Cardiac muscle cell (in vitro differentiated cells and primary cell): ENCODE measurements around the gene TTC6. TPM values are rescaled to one million over a fixed set of nuclear protein-coding genes. Genes with fewer than 3 reads are reported as not detected.

ENCODE experiments used
- DNase-seq, 2 donors: peaks; one replicate each; pipeline versions ENCODE4 v3.0.0 to v3.0.0-alpha.2; 2010 to 2017; ENCODE audit warnings: low read depth in 1 of 2, low spot score in 1 of 2
- H3K27ac ChIP-seq: fragments of 200-600 bp; sonication (generic); 2 replicates; pipeline ENCODE4 v1.5.1; 2016
- H3K27me3 ChIP-seq: fragments of 200-600 bp; sonication (generic); 2 replicates; pipeline ENCODE4 v1.6.0; 2016; ENCODE audit warnings: control low read depth
- H3K36me3 ChIP-seq: fragments of 200-600 bp; sonication (generic); 2 replicates; pipeline ENCODE4 v1.5.1; 2016; ENCODE audit warnings: control low read depth
- H3K4me1 ChIP-seq: fragments of 200-600 bp; sonication (generic); 2 replicates; pipeline ENCODE4 v1.8.1; 2017; ENCODE audit warnings: low read depth, mild to moderate bottlenecking, mixed run types
- H3K4me3 ChIP-seq: fragments of 200-600 bp; sonication (generic); 2 replicates; pipeline ENCODE4 v1.5.1; 2016; ENCODE audit warnings: mild to moderate bottlenecking
- H3K9me3 ChIP-seq: fragments of 200-600 bp; sonication (generic); 2 replicates; pipeline ENCODE4 v1.5.1; 2017; ENCODE audit warnings: low read depth, mild to moderate bottlenecking, control low read depth
- polyA plus RNA-seq: library from polyadenylated mRNA; unstranded; fragments of >200 nt; fragmentation: Nextera tagmentation; extraction: Ambion mirVana; gene quantifications from 2 replicates; pipeline ENCODE4 v1.2.1, GENCODE V29; 2016
- total RNA-seq: library from RNA; depleted of rRNA; stranded (reverse); fragments of >200 nt; gene quantifications from 2 replicates; pipeline ENCODE4 v1.2.3, GENCODE V29; 2016
- TF ChIP-seq, protein P1 (sequence below): IDR thresholded peaks from 2 replicates; pipeline ENCODE4 v1.5.1; 2012; ENCODE audit warnings: low read depth, mild to moderate bottlenecking, low read length

The TTC6 gene
- total and polyA plus RNA-seq, 2 experiments from 2014 or later: not detected

- Histone ChIP-seq H3K36me3 (no peaks in the 10 kb centered on the region), H3K27me3 (no peaks in the 10 kb centered on the region), H3K27ac (no peak overlapping the region), H3K4me1 (no peaks in the 10 kb centered on the region), H3K4me3 (no peak overlapping the region), H3K9me3 (no peaks in the 10 kb centered on the region)
- DNase-seq: no peak
- TF ChIP-seq, protein P1, sequence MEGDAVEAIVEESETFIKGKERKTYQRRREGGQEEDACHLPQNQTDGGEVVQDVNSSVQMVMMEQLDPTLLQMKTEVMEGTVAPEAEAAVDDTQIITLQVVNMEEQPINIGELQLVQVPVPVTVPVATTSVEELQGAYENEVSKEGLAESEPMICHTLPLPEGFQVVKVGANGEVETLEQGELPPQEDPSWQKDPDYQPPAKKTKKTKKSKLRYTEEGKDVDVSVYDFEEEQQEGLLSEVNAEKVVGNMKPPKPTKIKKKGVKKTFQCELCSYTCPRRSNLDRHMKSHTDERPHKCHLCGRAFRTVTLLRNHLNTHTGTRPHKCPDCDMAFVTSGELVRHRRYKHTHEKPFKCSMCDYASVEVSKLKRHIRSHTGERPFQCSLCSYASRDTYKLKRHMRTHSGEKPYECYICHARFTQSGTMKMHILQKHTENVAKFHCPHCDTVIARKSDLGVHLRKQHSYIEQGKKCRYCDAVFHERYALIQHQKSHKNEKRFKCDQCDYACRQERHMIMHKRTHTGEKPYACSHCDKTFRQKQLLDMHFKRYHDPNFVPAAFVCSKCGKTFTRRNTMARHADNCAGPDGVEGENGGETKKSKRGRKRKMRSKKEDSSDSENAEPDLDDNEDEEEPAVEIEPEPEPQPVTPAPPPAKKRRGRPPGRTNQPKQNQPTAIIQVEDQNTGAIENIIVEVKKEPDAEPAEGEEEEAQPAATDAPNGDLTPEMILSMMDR: no peak
Observed at GRCh38 chr14:37637341-37637740, 41.9 kb downstream of the TTC6 start.

DNA sequence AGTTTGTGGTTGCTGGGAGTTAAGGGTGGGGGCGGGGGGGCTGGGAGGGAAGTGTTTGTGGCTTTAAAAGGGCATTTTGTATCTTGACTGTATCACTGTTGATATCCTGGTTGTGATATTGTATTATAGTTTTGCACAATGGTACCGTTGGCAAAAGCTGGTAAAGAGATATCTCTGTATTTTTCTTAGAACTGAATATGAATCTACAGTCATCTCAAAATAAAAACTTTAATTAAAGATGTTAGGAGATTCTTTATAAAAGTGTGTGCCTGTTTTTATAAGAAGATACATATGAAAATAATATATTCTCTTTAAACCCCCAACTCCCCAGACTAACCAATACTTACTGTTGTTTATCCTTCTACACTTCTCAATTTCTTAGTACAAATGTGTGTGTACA is 43.2 kb downstream of the TTC6 start:
- no peak for DNase-seq
- H3K4me3 ChIP-seq: no peak overlapping the region
- no peaks in the 10 kb centered on the region for H3K4me1 ChIP-seq
- no peaks in the 10 kb centered on the region for H3K9me3 ChIP-seq
- TF ChIP-seq, protein P1: no peak
- H3K27ac ChIP-seq: no peak overlapping the region
- H3K36me3 ChIP-seq: no peaks in the 10 kb centered on the region
- no peaks in the 10 kb centered on the region for H3K27me3 ChIP-seq

DNA sequence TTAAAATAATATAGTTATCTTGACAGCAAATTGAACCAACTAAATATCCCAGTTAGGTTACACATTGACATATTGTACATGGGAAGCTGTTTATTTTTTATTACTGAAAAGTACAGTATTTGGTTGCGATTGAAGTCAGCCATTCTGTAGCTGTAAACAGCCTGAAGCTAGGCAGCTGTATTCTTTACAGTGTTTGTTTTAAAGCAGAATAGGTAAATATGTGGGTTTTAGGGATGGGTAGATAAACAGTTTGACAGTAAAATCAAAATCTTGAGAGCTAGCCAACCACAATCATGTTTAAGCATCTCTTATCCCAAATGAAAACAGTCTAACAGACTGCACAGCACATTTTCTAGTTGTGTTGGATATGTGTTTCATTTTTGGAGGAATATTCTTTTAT is 45.7 kb downstream of the TTC6 start:
- Histone ChIP-seq H3K4me3 (no peak overlapping the region), H3K27me3 (no peaks in the 10 kb centered on the region), H3K36me3 (no peaks in the 10 kb centered on the region), H3K4me1 (no peaks in the 10 kb centered on the region), H3K9me3 (no peaks in the 10 kb centered on the region), H3K27ac (no peak overlapping the region)
- no peak for DNase-seq
- TF ChIP-seq, protein P1: no peak

GRCh38 chr14:37642125-37642524 is 46.7 kb downstream of the TTC6 start:
- TF ChIP-seq, protein P1: no peak
- Histone ChIP-seq H3K27me3 (no peaks in the 10 kb centered on the region), H3K36me3 (no peaks in the 10 kb centered on the region), H3K4me1 (no peaks in the 10 kb centered on the region), H3K4me3 (no peak overlapping the region), H3K27ac (no peak overlapping the region), H3K9me3 (no peaks in the 10 kb centered on the region)
- no peak for DNase-seq

DNA sequence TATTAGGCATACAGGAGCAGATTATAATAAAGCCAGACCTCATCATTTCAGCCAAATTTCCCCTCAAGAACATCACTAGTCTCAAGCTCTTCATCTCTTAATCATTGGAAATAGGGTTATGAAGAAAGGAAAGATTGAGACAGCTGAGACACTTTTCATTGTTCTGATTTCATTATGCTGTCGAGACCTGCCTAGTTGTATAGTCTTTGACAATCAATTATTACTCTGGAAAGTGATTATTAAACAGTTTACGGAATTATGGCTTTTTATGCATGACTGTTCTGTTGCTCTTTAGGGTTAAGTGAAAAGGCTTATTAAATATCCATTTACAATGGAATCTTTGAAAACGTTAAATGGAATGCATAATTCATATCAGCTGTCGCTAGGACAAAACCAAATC is 48.3 kb downstream of the TTC6 start:
- no peaks in the 10 kb centered on the region for H3K4me1 ChIP-seq
- no peaks in the 10 kb centered on the region for H3K36me3 ChIP-seq
- H3K27ac ChIP-seq: no peak overlapping the region
- H3K27me3 ChIP-seq: no peaks in the 10 kb centered on the region
- DNase-seq: no peak
- TF ChIP-seq, protein P1: no peak
- H3K9me3 ChIP-seq: no peaks in the 10 kb centered on the region
- H3K4me3 ChIP-seq: no peak overlapping the region

Other genes with a start within 250 kb of the TTC6 start
- not detected in 2 replicates for gene FOXA1, start 380 bp upstream of the TTC6 start, total RNA-seq
- gene FOXA1, start 380 bp upstream of the TTC6 start, polyA plus RNA-seq: 0.06 TPM in 1 of 2 replicates, not detected in the other